ENCODE measurements around the gene FBXL2.

FBXL2 gene

GRCh38 chr3:33419948-33420347 is 142.7 kb downstream of the FBXL2 start:
- no peak for TF ChIP-seq CTCF (conservative IDR thresholded peaks at IDR 0.05; ENCODE audit: control insufficient read depth, insufficient read depth, low read depth, low read length)
- H3K4me3 ChIP-seq (ENCODE audit: control insufficient read depth, low read depth, low read length) = no peak overlapping the region
- DNase-seq (ENCODE audit: low read depth) = no peak

- DNase-seq (ENCODE audit: low read depth) = no peak
- H3K4me3 ChIP-seq (ENCODE audit: control insufficient read depth, low read depth, low read length) = no peak overlapping the region
- no peak for TF ChIP-seq CTCF (conservative IDR thresholded peaks at IDR 0.05; ENCODE audit: control insufficient read depth, insufficient read depth, low read depth, low read length)
Observed at GRCh38 chr3:33420966-33421365, 143.7 kb downstream of the FBXL2 start.

GRCh38 chr3:33424606-33425452 is 147.6 kb downstream of the FBXL2 start:
- no peak for TF ChIP-seq CTCF (conservative IDR thresholded peaks at IDR 0.05; ENCODE audit: control insufficient read depth, insufficient read depth, low read depth, low read length)
- no peak overlapping the region for H3K4me3 ChIP-seq (ENCODE audit: control insufficient read depth, low read depth, low read length)
- DNase-seq (ENCODE audit: low read depth) = no peak

GRCh38 chr3:33425453-33425852 is 148.2 kb downstream of the FBXL2 start:
- no peak for DNase-seq (ENCODE audit: low read depth)
- no peak overlapping the region for H3K4me3 ChIP-seq (ENCODE audit: control insufficient read depth, low read depth, low read length)
- TF ChIP-seq CTCF (conservative IDR thresholded peaks at IDR 0.05; ENCODE audit: control insufficient read depth, insufficient read depth, low read depth, low read length) = no peak

- no peak overlapping the region for H3K4me3 ChIP-seq (ENCODE audit: control insufficient read depth, low read depth, low read length)
- TF ChIP-seq CTCF (conservative IDR thresholded peaks at IDR 0.05; ENCODE audit: control insufficient read depth, insufficient read depth, low read depth, low read length) = no peak
- DNase-seq (ENCODE audit: low read depth) = no peak
Observed at GRCh38 chr3:33426068-33426467, 148.8 kb downstream of the FBXL2 start.

- no peak overlapping the region for H3K4me3 ChIP-seq (ENCODE audit: control insufficient read depth, low read depth, low read length)
- TF ChIP-seq CTCF (conservative IDR thresholded peaks at IDR 0.05; ENCODE audit: control insufficient read depth, insufficient read depth, low read depth, low read length) = no peak
- DNase-seq (ENCODE audit: low read depth) = no peak
Observed at GRCh38 chr3:33426630-33427317, 149.5 kb downstream of the FBXL2 start.

All from fibroblast of mammary gland (primary cell).